ENCODE data around the gene AHI1.

- TF ChIP-seq CTCF (IDR thresholded peaks at IDR 0.05) (no peak), POLR2A (IDR thresholded peaks at IDR 0.05) (no peak)
Observed at GRCh38 chr6:135424385-135424784, 73.2 kb downstream of the AHI1 start.

All from tibial nerve (tissue), 3 donors.